HG03095 (cell line): ENCODE measurements around the gene CTBP1.
"Not testable (repeated sequence)": the region's sequence is repeated elsewhere in the genome, so short reads cannot be mapped to it uniquely, and the experiment has no call there.

Experiments used
- ATAC-seq: cut with Tn5 transposase; IDR thresholded peaks from one replicate; pipeline ENCODE4 v1.9.1; 2021; ENCODE audit warnings: moderate library complexity; ENCODE audit not compliant: unreplicated experiment

The CTBP1 gene

DNA sequence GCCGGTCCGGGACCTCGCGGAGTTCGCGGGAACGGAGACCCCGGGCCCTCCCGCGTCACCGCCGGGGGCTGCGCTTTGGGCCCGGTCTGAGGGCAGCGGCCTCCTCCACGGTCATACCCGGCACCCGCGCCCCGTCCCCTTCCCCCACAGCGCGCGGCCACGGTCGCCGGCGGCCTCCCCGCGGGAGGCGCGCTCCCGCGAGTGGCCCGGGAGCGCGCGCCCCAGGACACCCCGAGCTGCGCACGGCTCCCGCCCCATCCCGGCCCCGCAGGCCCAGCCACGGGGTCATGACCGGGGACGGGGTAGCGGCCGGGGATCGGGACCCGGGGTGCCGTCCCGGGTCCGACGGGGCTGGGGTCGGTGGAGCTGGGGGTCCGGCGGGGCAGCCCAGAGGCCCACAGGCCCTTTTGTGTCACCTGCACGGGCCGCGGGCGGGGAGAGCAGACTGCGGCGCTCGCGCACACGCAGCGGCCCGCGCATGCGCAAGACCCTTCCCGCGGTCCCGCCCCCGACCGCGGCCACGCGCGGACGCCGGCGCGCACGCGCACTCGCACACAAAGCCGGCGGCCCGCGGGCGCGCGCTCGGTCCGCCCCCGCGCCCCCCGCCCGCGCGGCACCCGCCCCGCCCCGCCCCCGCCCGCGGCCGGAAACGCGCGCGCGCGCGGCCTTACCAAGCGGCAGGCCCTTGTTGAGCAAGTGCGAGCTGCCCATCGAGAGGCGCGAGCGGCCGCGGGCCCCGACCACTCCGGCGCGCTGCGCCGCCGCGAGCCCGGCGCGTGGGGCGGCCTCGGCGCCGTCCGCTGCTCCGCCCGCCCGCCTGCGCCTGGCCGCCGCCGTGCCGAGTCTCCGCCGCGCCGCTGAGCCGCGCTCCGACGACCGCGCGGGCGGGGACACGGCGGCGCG, at the start of gene CTBP1:
Gene CTBP1, minus strand, starts transcription at position 886 of the 903 bp plus-strand sequence. CDS start 7,799 bp downstream, outside the sequence.
- ATAC-seq: peak; percentile 30

GRCh38 chr4:1298461-1298860, 49.5 kb upstream of the CTBP1 start:
- no peak for ATAC-seq

- no peak for ATAC-seq
Observed at GRCh38 chr4:1297456-1298325, 48.8 kb upstream of the CTBP1 start.

- ATAC-seq: no peak
Observed at GRCh38 chr4:1297023-1297395, 48.1 kb upstream of the CTBP1 start.

- ATAC-seq: no peak
Observed at GRCh38 chr4:1296324-1297022, 47.5 kb upstream of the CTBP1 start.

- no peak for ATAC-seq
Observed at GRCh38 chr4:1295405-1296055, 46.6 kb upstream of the CTBP1 start.

- ATAC-seq: no peak
Observed at GRCh38 chr4:1294891-1295290, 46.0 kb upstream of the CTBP1 start.

DNA sequence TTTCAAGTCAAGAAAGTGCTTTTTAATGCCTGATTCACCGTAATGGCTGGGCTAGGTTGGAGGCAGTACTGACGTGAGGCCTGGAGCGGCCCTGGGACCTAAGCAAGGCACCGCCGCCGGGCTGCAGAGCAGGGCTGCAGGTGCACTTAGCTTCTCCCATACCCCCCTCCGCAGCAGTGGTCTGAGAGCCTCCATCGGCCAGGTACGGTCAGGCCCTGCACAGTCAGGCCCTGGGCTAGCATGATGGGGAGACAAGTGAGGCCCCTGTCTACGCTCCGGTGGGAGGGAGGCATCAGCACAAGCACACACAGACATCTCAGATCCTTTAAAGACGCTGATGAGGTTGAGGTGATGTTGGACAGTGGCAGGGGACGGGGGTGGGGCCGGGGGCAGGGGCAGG, 45.5 kb upstream of the CTBP1 start:
- no peak for ATAC-seq

- no peak for ATAC-seq
Observed at GRCh38 chr4:1293991-1294390, 45.1 kb upstream of the CTBP1 start.

DNA sequence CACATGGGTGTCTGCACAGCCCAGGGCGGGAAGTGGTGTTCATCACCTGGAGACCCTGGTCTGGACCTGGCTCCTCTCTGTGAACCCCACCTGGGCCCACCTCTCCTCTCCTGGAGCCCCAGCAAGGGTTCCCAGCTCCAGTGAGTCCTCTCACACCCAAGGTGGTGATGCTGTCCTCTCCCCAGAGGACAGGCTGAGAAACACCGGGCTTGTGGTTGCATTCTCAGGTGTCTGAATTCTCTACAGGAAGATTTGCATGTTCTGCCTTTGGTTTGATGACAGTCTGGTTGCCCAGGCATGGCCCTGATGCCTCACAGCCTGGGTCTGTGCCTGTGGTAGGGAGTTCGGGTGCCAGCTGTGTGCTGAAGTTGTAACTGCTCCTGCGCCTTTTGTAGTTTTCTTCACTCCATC, 44.6 kb upstream of the CTBP1 start:
- ATAC-seq: no peak

DNA sequence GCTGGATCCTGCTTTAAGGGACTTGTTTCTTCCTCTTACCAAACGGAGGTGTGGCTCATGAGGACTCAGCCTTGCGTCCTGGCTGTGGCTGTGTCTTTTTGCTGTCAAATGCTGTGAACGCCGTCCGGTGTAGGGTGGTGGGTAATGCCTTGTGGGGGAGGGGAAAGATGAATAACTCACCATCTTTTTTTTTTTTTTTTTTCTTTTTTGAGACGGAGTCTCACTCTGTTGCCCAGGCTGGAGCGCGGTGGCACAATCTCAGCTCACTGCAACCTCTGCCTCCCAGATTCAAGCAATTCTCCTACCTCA, 43.7 kb upstream of the CTBP1 start:
- not testable (repeated sequence) for ATAC-seq

DNA sequence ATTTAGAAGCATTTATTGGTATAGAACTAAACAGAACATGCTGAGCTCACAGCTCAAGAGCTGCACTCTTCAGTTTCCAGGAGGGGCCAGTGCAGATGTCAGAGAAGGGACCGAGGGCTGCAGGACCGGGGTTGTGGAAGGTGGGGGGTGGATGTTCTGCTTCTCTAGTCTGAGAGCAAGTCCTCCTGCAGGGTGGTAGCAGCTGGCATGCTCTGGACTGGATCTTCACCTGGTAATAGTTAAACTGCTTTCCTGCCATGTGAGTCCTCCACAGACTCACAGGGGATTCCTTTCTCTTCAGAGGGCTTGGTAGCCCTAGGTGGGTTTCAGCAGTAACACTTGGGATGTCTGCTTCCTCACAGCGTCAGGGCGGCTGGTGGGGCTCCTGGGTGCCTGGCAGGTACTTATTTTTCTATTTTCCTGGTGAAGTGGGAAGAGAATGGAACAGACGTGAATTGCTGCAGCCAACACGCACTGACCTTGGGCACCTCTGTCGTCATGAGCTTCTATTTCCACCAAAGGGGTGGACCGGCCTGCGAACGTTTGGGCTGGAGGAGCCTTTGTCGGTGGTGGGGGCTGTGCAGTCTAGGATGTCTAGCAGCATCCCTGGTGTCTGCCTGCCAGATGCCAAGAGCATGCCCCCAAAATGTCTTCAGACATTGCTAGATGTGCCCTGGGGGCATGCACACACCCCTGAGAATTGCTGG, 43.2 kb upstream of the CTBP1 start:
- ATAC-seq: no peak

GRCh38 chr4:1291091-1291490, 42.2 kb upstream of the CTBP1 start:
- ATAC-seq: no peak

DNA sequence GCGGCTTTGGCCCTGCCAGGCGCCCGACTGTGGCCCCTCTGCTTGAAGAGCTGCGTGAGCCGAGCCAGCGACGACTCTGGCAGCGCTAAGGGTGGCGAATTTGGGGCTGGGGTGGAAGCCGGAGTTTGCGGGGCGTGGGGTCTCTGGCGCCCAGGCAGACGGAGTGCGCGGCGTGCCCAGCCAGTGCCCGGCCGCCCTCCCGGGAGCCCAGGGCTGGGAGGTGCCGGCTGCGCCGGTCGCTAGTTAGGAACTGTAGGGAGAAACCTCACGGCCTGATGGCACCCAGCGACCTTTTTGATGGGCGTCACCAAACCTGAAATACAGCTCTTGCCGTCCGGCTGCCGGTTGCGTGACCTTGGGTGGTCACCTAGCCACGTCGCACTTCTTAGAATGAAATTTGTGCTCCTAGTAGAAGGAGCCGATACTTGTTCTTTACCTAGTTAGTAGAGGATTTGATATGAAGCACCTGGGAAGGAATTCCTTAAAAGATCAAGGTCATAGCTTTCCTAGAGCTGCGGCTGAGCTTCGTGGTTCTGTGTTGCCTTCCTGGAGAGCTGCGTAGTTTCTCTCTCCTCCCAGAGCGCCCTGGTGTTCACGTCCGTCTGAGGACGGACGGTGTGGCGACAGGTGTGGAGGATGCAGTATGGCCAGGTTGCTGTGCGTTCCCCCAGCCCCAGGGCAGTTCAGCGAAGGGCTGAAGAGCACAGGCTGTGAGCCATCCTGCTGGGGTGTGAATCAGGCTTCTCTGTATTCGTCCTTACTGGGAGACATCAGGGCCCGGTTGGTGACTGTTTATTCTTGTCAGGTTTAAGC, 41.4 kb upstream of the CTBP1 start:
- no peak for ATAC-seq

DNA sequence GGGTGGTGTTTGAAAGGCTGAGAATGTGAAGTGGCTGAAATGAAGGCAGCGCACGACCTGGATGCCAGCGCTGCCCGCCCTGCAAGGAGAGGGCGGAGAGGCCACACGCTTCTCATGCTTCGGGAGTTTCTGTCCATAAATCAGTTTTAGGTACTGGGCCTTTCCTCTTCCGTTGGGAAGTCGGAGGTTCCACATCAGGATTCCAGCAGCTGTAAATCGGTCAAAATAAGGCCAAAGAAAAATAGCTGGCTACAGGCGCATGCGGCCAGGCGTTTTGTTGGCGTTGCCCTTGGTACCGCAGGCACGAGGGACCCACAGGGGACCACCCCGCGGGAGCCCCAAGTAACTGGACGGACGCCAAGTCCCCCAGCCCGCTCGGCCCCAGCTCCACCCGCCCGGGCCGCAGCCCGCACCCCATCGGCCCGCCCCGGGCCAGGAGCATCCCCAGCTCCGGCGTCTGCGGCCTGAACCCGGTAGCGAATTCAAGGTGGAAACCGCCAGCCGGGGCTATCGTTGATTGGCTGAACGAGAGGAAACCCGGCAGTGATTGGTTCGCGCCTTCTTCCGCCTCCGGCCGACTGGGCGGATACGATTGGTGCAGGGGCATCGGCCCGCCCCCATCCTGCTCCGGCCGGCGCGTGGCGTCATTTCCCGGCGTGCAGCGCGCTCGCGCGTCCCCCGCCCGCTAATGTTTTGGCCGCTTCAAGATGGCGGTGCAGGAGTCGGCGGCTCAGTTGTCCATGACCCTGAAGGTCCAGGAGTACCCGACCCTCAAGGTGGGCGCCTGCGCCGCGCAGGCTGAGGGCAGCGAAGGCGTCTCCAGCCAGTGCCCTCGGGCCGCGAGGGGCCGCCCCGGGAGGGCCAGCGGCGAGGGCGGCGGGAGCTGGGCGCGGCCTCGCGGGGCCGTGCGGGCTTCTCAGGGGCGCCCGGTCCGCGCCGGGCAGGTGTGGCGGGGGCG, 40.6 kb upstream of the CTBP1 start, which contains the start of gene MAEA:
Gene MAEA, plus strand, starts transcription at position 685 of the 958 bp plus-strand sequence. Its CDS starts 23 bp downstream, at position 708.
- peak; percentile 94 for ATAC-seq

- ATAC-seq: no peak
Observed at GRCh38 chr4:1288786-1289185, 39.9 kb upstream of the CTBP1 start.

DNA sequence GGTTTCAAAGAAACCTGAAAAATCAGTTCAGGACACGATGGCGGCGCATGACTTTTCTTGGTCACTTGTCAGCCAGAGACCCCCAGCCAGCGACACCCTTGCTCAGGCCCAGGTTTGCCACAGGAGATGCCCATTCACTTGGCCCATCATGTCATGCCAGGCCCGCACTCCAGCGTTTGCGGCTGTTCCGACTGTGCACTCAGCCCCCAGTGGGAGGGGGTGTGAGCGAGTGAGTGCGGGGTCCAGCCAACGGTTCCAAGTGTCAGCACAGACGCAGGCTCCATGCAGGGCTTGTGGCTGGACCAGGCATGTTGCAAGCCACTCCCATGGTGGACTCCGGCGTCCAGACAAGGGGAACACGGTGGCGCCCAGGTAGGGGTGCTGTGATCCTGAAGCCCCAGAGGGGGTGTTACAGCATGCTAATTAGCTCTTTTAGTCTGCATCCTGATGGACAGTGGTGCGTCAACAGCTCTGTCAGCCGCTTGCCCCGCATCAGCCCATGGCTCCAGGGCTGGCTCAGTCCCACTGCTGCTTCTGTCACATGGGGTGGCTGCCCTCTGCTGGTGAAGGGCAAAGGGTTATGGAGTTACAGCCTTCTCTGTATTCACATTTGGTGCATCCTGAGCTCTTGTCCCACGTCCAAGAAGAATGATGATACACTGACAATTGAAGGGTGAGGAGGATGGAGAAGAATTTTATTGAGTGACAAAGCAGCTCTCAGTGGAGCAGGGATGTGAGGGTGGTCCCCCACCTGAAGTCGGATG, 37.0 kb upstream of the CTBP1 start:
- no peak for ATAC-seq
